Breast epithelium (tissue), 3 donors: ENCODE results near the gene CBLL2.

Experiments used
- POLR2A ChIP-seq: fragments of 450-650 bp; IDR thresholded peaks from one replicate; pipeline ENCODE4 v1.6.1; 2016; ENCODE audit warnings: antibody characterized with exemption, mild to moderate bottlenecking, moderate library complexity
- POLR2AphosphoS5 ChIP-seq, 3 donors: sonication (generic); formaldehyde crosslinking; IDR thresholded peaks; one replicate each; pipeline ENCODE4 v1.6.1; 2017; ENCODE audit warnings: antibody characterized with exemption in 3 of 3
- TF ChIP-seq, protein P1 (sequence below), 3 donors: fragments of 450-650 bp; IDR thresholded peaks; one replicate each; pipeline ENCODE4 v1.5.1; 2016 to 2017; ENCODE audit warnings: antibody characterized with exemption in 3 of 3, mild to moderate bottlenecking in 3 of 3, moderate library complexity in 3 of 3

- TF ChIP-seq POLR2A (no peak), POLR2AphosphoS5 (IDR thresholded peaks at IDR 0.05) (no peak)
- TF ChIP-seq, protein P1, sequence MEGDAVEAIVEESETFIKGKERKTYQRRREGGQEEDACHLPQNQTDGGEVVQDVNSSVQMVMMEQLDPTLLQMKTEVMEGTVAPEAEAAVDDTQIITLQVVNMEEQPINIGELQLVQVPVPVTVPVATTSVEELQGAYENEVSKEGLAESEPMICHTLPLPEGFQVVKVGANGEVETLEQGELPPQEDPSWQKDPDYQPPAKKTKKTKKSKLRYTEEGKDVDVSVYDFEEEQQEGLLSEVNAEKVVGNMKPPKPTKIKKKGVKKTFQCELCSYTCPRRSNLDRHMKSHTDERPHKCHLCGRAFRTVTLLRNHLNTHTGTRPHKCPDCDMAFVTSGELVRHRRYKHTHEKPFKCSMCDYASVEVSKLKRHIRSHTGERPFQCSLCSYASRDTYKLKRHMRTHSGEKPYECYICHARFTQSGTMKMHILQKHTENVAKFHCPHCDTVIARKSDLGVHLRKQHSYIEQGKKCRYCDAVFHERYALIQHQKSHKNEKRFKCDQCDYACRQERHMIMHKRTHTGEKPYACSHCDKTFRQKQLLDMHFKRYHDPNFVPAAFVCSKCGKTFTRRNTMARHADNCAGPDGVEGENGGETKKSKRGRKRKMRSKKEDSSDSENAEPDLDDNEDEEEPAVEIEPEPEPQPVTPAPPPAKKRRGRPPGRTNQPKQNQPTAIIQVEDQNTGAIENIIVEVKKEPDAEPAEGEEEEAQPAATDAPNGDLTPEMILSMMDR (IDR thresholded peaks at IDR 0.05) = no peak
Observed at GRCh38 chrX:22248401-22248800, 24.3 kb upstream of the CBLL2 start.
